ENCODE data around the gene PDIK1L.

The PDIK1L gene
- long read RNA-seq, full-length matches to known transcripts: 146 of 161 reads
- long read RNA-seq, partial matches to known transcripts: 2 of 161 reads
- long read RNA-seq, other reads (novel, unspliced or antisense): 13 of 161 reads

GRCh38 chr1:26111530-26112406 lies at the start of gene PDIK1L:
Gene PDIK1L, plus strand, starts transcription at chr1:26111824. Its CDS starts 2,485 bp downstream, at chr1:26114309.
- Histone ChIP-seq H3K27ac (replicated peaks) (peak within 1 kb of the TSS; percentile 95), H3K4me3 (replicated peaks; ENCODE audit: insufficient read depth, low read length) (peak within 1 kb of the TSS; percentile 100), H3K27me3 (ENCODE audit: insufficient read depth, poor library complexity, severe bottlenecking) (no peaks in the 10 kb centered on the region)
- TF ChIP-seq POLR2AphosphoS5 (IDR thresholded peaks at IDR 0.05; ENCODE audit: low read depth) (peak; percentile 38), CTCF (IDR thresholded peaks at IDR 0.05; ENCODE audit: insufficient read depth, low read length) (no peak)
- DNase-seq (ENCODE audit: low read depth in 1 of 2, low spot score in 1 of 2): peak; percentile 92

GRCh38 chr1:26064553-26064952 lies 47.1 kb upstream of the PDIK1L start:
- no peak for DNase-seq (ENCODE audit: low read depth in 1 of 2, low spot score in 1 of 2)
- TF ChIP-seq GABPA (IDR thresholded peaks at IDR 0.05; ENCODE audit: low read depth) (no peak), SPI1 (IDR thresholded peaks at IDR 0.05; ENCODE audit: borderline replicate concordance, low read depth) (no peak), REST (IDR thresholded peaks at IDR 0.05; ENCODE audit: insufficient replicate concordance, low read depth) (no peak), CTCF (IDR thresholded peaks at IDR 0.05; ENCODE audit: insufficient read depth, low read length) (no peak), POLR2AphosphoS5 (IDR thresholded peaks at IDR 0.05; ENCODE audit: low read depth) (no peak)
- Histone ChIP-seq H3K27ac (replicated peaks) (no peak overlapping the region), H3K27me3 (ENCODE audit: insufficient read depth, poor library complexity, severe bottlenecking) (peaks cover 8% of the 10 kb centered on the region), H3K4me3 (replicated peaks; ENCODE audit: insufficient read depth, low read length) (no peak overlapping the region)

GRCh38 chr1:26066160-26066559 lies 45.5 kb upstream of the PDIK1L start:
- Histone ChIP-seq H3K27me3 (ENCODE audit: insufficient read depth, poor library complexity, severe bottlenecking) (peaks cover 8% of the 10 kb centered on the region), H3K27ac (replicated peaks) (no peak overlapping the region), H3K4me3 (replicated peaks; ENCODE audit: insufficient read depth, low read length) (no peak overlapping the region)
- no peak for DNase-seq (ENCODE audit: low read depth in 1 of 2, low spot score in 1 of 2)
- TF ChIP-seq REST (IDR thresholded peaks at IDR 0.05; ENCODE audit: insufficient replicate concordance, low read depth) (no peak), CTCF (IDR thresholded peaks at IDR 0.05; ENCODE audit: insufficient read depth, low read length) (no peak), POLR2AphosphoS5 (IDR thresholded peaks at IDR 0.05; ENCODE audit: low read depth) (no peak), GABPA (IDR thresholded peaks at IDR 0.05; ENCODE audit: low read depth) (no peak), SPI1 (IDR thresholded peaks at IDR 0.05; ENCODE audit: borderline replicate concordance, low read depth) (no peak)
